SIG-M5 (cell line): ENCODE data around the gene MRGPRE.

Experiments used
- DNase-seq: peaks from one replicate; lab custom pipeline; 2025; lab: John Stamatoyannopoulos, UW

The MRGPRE gene

GRCh38 chr11:3213659-3214419, 18.4 kb downstream of the MRGPRE start:
- DNase-seq = no peak

GRCh38 chr11:3208272-3208671, 23.9 kb downstream of the MRGPRE start:
- DNase-seq = no peak

GRCh38 chr11:3207526-3208189, 24.6 kb downstream of the MRGPRE start:
- DNase-seq = no peak

GRCh38 chr11:3206922-3207204, 25.4 kb downstream of the MRGPRE start:
- DNase-seq = no peak

GRCh38 chr11:3206156-3206921, 25.9 kb downstream of the MRGPRE start:
- DNase-seq = no peak

- no peak for DNase-seq
Observed at GRCh38 chr11:3205261-3206155, 26.7 kb downstream of the MRGPRE start.

- DNase-seq = no peak
Observed at GRCh38 chr11:3204141-3205015, 27.8 kb downstream of the MRGPRE start.

- no peak for DNase-seq
Observed at GRCh38 chr11:3203221-3204043, 28.8 kb downstream of the MRGPRE start.

- no peak for DNase-seq
Observed at GRCh38 chr11:3202759-3203158, 29.5 kb downstream of the MRGPRE start.

GRCh38 chr11:3202305-3202704, 29.9 kb downstream of the MRGPRE start:
- DNase-seq = no peak

GRCh38 chr11:3201677-3202181, 30.5 kb downstream of the MRGPRE start:
- no peak for DNase-seq

GRCh38 chr11:3201112-3201581, 31.1 kb downstream of the MRGPRE start:
- DNase-seq = no peak

GRCh38 chr11:3200388-3201111, 31.7 kb downstream of the MRGPRE start:
- no peak for DNase-seq

GRCh38 chr11:3199537-3200295, 32.5 kb downstream of the MRGPRE start:
- no peak for DNase-seq

GRCh38 chr11:3198815-3199214, 33.4 kb downstream of the MRGPRE start:
- no peak for DNase-seq

- no peak for DNase-seq
Observed at GRCh38 chr11:3197878-3198528, 34.2 kb downstream of the MRGPRE start.

- no peak for DNase-seq
Observed at GRCh38 chr11:3197044-3197695, 35.0 kb downstream of the MRGPRE start.
